C4-2B (cell line): ENCODE data around the gene NUDCD3.

ENCODE experiments used
- ZFX ChIP-seq: fragments of 450-650 bp; IDR thresholded peaks from 2 replicates; pipeline ENCODE4 v1.6.1; 2017
- TF ChIP-seq, protein P1 (sequence below): fragments of 450-650 bp; conservative IDR thresholded peaks from 2 replicates; pipeline ENCODE4 v1.5.1; 2017; ENCODE audit warnings: mild to moderate bottlenecking

DNA sequence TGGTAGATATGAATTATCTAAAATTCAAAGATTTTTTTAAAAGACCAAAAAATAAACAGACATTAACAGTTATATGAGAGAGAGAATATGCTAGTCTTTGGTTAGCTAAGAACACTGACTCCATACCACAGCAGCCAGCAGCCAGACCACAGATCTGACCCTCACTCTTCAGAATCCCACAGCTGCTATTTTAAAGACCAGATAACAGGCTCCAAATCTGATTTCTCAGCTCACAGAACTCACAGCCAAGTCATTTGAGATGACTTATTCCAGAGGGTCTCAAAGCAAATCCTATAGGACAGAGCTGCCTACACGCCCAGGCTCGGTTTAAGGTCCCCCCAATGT, 20.4 kb downstream of the NUDCD3 start:
- TF ChIP-seq ZFX, result no peak
- TF ChIP-seq, protein P1, sequence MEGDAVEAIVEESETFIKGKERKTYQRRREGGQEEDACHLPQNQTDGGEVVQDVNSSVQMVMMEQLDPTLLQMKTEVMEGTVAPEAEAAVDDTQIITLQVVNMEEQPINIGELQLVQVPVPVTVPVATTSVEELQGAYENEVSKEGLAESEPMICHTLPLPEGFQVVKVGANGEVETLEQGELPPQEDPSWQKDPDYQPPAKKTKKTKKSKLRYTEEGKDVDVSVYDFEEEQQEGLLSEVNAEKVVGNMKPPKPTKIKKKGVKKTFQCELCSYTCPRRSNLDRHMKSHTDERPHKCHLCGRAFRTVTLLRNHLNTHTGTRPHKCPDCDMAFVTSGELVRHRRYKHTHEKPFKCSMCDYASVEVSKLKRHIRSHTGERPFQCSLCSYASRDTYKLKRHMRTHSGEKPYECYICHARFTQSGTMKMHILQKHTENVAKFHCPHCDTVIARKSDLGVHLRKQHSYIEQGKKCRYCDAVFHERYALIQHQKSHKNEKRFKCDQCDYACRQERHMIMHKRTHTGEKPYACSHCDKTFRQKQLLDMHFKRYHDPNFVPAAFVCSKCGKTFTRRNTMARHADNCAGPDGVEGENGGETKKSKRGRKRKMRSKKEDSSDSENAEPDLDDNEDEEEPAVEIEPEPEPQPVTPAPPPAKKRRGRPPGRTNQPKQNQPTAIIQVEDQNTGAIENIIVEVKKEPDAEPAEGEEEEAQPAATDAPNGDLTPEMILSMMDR, result no peak
